A549 (cell line): ENCODE data around the gene RTP2.

ENCODE experiments used
- TF ChIP-seq, protein P1 (sequence below): fragments of >200 bp; sonication (Bioruptor Twin); formaldehyde crosslinking; IDR thresholded peaks from 3 replicates; pipeline ENCODE4 v1.5.1; 2016
- TF ChIP-seq, protein P2 (sequence below): fragments of 250-450 bp; sonication (Bioruptor Pico); IDR thresholded peaks from 2 replicates; pipeline ENCODE4 v1.5.0; 2021; ENCODE audit warnings: mild to moderate bottlenecking, moderate library complexity, borderline replicate concordance
- TF ChIP-seq, protein P3 (sequence below): fragments of 200-600 bp; sonication (generic); IDR thresholded peaks from 2 replicates; pipeline ENCODE4 v1.6.1; 2016; ENCODE audit warnings: antibody characterized with exemption, mild to moderate bottlenecking, moderate library complexity

DNA sequence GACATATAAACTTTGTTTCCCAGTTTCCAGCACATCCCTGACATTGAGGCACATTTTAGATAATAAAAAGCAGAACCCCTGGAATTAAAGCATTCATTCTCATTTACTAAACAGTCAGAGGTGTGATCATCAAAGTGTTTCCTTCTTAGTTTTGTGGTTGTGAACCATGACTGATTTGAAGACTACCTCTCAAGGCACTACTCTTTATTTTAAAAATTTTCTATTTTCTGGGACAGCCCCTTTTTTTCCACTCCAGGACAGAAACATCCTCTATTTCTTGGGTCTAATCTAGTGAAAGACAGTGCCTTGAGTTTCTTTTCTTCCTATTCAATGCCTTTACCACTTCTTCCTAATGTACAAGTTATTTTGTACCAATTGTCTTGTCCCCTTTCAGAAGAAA, 37.3 kb downstream of the RTP2 start:
- TF ChIP-seq, protein P1, sequence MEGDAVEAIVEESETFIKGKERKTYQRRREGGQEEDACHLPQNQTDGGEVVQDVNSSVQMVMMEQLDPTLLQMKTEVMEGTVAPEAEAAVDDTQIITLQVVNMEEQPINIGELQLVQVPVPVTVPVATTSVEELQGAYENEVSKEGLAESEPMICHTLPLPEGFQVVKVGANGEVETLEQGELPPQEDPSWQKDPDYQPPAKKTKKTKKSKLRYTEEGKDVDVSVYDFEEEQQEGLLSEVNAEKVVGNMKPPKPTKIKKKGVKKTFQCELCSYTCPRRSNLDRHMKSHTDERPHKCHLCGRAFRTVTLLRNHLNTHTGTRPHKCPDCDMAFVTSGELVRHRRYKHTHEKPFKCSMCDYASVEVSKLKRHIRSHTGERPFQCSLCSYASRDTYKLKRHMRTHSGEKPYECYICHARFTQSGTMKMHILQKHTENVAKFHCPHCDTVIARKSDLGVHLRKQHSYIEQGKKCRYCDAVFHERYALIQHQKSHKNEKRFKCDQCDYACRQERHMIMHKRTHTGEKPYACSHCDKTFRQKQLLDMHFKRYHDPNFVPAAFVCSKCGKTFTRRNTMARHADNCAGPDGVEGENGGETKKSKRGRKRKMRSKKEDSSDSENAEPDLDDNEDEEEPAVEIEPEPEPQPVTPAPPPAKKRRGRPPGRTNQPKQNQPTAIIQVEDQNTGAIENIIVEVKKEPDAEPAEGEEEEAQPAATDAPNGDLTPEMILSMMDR = no peak
- TF ChIP-seq, protein P2, sequence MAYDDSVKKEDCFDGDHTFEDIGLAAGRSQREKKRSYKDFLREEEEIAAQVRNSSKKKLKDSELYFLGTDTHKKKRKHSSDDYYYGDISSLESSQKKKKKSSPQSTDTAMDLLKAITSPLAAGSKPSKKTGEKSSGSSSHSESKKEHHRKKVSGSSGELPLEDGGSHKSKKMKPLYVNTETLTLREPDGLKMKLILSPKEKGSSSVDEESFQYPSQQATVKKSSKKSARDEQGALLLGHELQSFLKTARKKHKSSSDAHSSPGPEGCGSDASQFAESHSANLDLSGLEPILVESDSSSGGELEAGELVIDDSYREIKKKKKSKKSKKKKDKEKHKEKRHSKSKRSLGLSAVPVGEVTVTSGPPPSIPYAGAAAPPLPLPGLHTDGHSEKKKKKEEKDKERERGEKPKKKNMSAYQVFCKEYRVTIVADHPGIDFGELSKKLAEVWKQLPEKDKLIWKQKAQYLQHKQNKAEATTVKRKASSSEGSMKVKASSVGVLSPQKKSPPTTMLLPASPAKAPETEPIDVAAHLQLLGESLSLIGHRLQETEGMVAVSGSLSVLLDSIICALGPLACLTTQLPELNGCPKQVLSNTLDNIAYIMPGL = no peak
- TF ChIP-seq, protein P3, sequence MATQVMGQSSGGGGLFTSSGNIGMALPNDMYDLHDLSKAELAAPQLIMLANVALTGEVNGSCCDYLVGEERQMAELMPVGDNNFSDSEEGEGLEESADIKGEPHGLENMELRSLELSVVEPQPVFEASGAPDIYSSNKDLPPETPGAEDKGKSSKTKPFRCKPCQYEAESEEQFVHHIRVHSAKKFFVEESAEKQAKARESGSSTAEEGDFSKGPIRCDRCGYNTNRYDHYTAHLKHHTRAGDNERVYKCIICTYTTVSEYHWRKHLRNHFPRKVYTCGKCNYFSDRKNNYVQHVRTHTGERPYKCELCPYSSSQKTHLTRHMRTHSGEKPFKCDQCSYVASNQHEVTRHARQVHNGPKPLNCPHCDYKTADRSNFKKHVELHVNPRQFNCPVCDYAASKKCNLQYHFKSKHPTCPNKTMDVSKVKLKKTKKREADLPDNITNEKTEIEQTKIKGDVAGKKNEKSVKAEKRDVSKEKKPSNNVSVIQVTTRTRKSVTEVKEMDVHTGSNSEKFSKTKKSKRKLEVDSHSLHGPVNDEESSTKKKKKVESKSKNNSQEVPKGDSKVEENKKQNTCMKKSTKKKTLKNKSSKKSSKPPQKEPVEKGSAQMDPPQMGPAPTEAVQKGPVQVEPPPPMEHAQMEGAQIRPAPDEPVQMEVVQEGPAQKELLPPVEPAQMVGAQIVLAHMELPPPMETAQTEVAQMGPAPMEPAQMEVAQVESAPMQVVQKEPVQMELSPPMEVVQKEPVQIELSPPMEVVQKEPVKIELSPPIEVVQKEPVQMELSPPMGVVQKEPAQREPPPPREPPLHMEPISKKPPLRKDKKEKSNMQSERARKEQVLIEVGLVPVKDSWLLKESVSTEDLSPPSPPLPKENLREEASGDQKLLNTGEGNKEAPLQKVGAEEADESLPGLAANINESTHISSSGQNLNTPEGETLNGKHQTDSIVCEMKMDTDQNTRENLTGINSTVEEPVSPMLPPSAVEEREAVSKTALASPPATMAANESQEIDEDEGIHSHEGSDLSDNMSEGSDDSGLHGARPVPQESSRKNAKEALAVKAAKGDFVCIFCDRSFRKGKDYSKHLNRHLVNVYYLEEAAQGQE = no peak
